Muscle of back (tissue), 11 donors: ENCODE data around the gene GPC2. TPM values are rescaled to one million over a fixed set of nuclear protein-coding genes. Genes with fewer than 3 reads are reported as not detected.
A peak's percentile ranks its signal among the peaks of the same experiment; 100 is the strongest.
"Not testable (repeated sequence)": the region's sequence is repeated elsewhere in the genome, so short reads cannot be mapped to it uniquely, and the experiment has no call there.

Experiments
- DNase-seq, 3 donors: peaks; one replicate each; pipeline versions ENCODE4 v3.0.0 to v3.0.0-alpha.2; 2013
- polyA plus RNA-seq, 10 donors: library from polyadenylated mRNA; unstranded; fragments of 120-200 nt; gene quantifications; one replicate each; pipeline ENCODE4 v1.2.1, GENCODE V29; 2013; ENCODE audit not compliant: insufficient read length in 10 of 10

GPC2 gene
- polyA plus RNA-seq, 10 donors: 4.0 to 8.6 (median 5.9) TPM

GRCh38 chr7:100204454-100204853 is 27.3 kb upstream of the GPC2 start:
- peak in 1 of 3 donors; percentile 60 for DNase-seq

GRCh38 chr7:100200693-100201092 is 23.5 kb upstream of the GPC2 start:
- DNase-seq: no peak

- no peak for DNase-seq
Observed at GRCh38 chr7:100198266-100198665, 21.1 kb upstream of the GPC2 start.

- not testable (repeated sequence) for DNase-seq
Observed at GRCh38 chr7:100195901-100196322, 18.7 kb upstream of the GPC2 start.

- no peak for DNase-seq
Observed at GRCh38 chr7:100195222-100195621, 18.0 kb upstream of the GPC2 start.

GRCh38 chr7:100192969-100193368 is 15.8 kb upstream of the GPC2 start:
- DNase-seq: no peak

GRCh38 chr7:100192281-100192862 is 15.2 kb upstream of the GPC2 start:
- DNase-seq: not testable (repeated sequence)

- DNase-seq: no peak
Observed at GRCh38 chr7:100191775-100192174, 14.6 kb upstream of the GPC2 start.

GRCh38 chr7:100190048-100190711 is 13.0 kb upstream of the GPC2 start:
- DNase-seq: peak; percentile 51 to 77 (median 56)

GRCh38 chr7:100189061-100189460 is 11.9 kb upstream of the GPC2 start:
- DNase-seq: no peak

GRCh38 chr7:100185726-100186125 is 8.5 kb upstream of the GPC2 start:
- DNase-seq: no peak

- not testable (repeated sequence) for DNase-seq
Observed at GRCh38 chr7:100183090-100183489, 5.9 kb upstream of the GPC2 start.

- DNase-seq: not testable (repeated sequence)
Observed at GRCh38 chr7:100182616-100183015, 5.4 kb upstream of the GPC2 start.

- not testable (repeated sequence) for DNase-seq
Observed at GRCh38 chr7:100180084-100180483, 2.9 kb upstream of the GPC2 start.

GRCh38 chr7:100176096-100177044 is 811 bp downstream of the GPC2 start:
- no peak for DNase-seq

GRCh38 chr7:100175296-100175935 is 1.8 kb downstream of the GPC2 start:
- DNase-seq: no peak

GRCh38 chr7:100174582-100174981 is 2.6 kb downstream of the GPC2 start:
- DNase-seq: no peak

- DNase-seq: no peak
Observed at GRCh38 chr7:100173806-100174495, 3.2 kb downstream of the GPC2 start.

GRCh38 chr7:100171840-100172239 is 5.3 kb downstream of the GPC2 start:
- no peak for DNase-seq

GRCh38 chr7:100171087-100171681 is 6.0 kb downstream of the GPC2 start:
- DNase-seq: no peak
